T-helper 2 cell (primary cell): ENCODE measurements around the gene MBTPS2.
A peak's percentile ranks its signal among the peaks of the same experiment; 100 is the strongest.
"Not testable (repeated sequence)": the region's sequence is repeated elsewhere in the genome, so short reads cannot be mapped to it uniquely, and the experiment has no call there.

Experiments used
- DNase-seq, 5 experiments: peaks; one replicate each; pipeline versions ENCODE4 v3.0.0 to v3.0.0-alpha.2; 2012 to 2022
- total RNA-seq, 2 donors: gene quantifications; one replicate each; lab custom pipeline; 2026; lab: John Stamatoyannopoulos, UW

The MBTPS2 gene
- total RNA-seq, result 1.2 to 4.2 reads per million in 2 donors

GRCh38 chrX:21839334-21840192, at the start of gene MBTPS2:
Gene MBTPS2 (plus strand): TSS chrX:21839617. CDS start chrX:21839735, 118 bp downstream.
- peak; percentile 49 to 93 (median 69) for DNase-seq

GRCh38 chrX:21798677-21799219, 40.7 kb upstream of the MBTPS2 start:
- DNase-seq, result no peak

GRCh38 chrX:21799767-21800166, 39.6 kb upstream of the MBTPS2 start:
- no peak for DNase-seq

- no peak for DNase-seq
These were observed 39.1 kb upstream of the MBTPS2 start for GRCh38 chrX:21800344-21800770.

- no peak for DNase-seq
These were observed 37.3 kb upstream of the MBTPS2 start for GRCh38 chrX:21802054-21802670.

GRCh38 chrX:21802839-21803238, 36.6 kb upstream of the MBTPS2 start:
- no peak for DNase-seq

GRCh38 chrX:21806691-21807090, 32.7 kb upstream of the MBTPS2 start:
- DNase-seq, result no peak

GRCh38 chrX:21811832-21812231, 27.6 kb upstream of the MBTPS2 start:
- no peak for DNase-seq

- no peak for DNase-seq
These were observed 26.8 kb upstream of the MBTPS2 start for GRCh38 chrX:21812628-21813027.

- DNase-seq, result no peak
These were observed 25.6 kb upstream of the MBTPS2 start for GRCh38 chrX:21813612-21814368.

- no peak for DNase-seq
These were observed 23.3 kb upstream of the MBTPS2 start for GRCh38 chrX:21816136-21816535.

- not testable (repeated sequence) for DNase-seq
These were observed 19.2 kb upstream of the MBTPS2 start for GRCh38 chrX:21820170-21820569.

- DNase-seq, result no peak
These were observed 17.5 kb upstream of the MBTPS2 start for GRCh38 chrX:21821875-21822274.

GRCh38 chrX:21831496-21831895, 7.9 kb upstream of the MBTPS2 start:
- no peak for DNase-seq

- no peak for DNase-seq
These were observed 2.4 kb upstream of the MBTPS2 start for GRCh38 chrX:21837056-21837455.

GRCh38 chrX:21838937-21839333, 482 bp upstream of the MBTPS2 start:
- peak in 1 of 5 experiments; percentile 27 for DNase-seq

GRCh38 chrX:21840193-21840545, 752 bp downstream of the MBTPS2 start:
- peak in 1 of 5 experiments; percentile 83 for DNase-seq

GRCh38 chrX:21843179-21843578, 3.8 kb downstream of the MBTPS2 start:
- no peak for DNase-seq

GRCh38 chrX:21845096-21845495, 5.7 kb downstream of the MBTPS2 start:
- DNase-seq, result no peak

- no peak for DNase-seq
These were observed 7.9 kb downstream of the MBTPS2 start for GRCh38 chrX:21847342-21847741.

- no peak for DNase-seq
These were observed 14.2 kb downstream of the MBTPS2 start for GRCh38 chrX:21853578-21853977.

GRCh38 chrX:21855937-21856415, 16.6 kb downstream of the MBTPS2 start, which contains the start of gene YY2:
Gene YY2 (plus strand): TSS chrX:21855987. CDS start chrX:21856485, 498 bp downstream.
- no peak for DNase-seq

GRCh38 chrX:21856504-21856903, 17.1 kb downstream of the MBTPS2 start:
- no peak for DNase-seq
